Measurements from ENCODE around the gene MRPS14.

MRPS14 gene

GRCh38 chr1:174965362-174966007 lies 57.7 kb downstream of the MRPS14 start:
- TF ChIP-seq, protein P1, sequence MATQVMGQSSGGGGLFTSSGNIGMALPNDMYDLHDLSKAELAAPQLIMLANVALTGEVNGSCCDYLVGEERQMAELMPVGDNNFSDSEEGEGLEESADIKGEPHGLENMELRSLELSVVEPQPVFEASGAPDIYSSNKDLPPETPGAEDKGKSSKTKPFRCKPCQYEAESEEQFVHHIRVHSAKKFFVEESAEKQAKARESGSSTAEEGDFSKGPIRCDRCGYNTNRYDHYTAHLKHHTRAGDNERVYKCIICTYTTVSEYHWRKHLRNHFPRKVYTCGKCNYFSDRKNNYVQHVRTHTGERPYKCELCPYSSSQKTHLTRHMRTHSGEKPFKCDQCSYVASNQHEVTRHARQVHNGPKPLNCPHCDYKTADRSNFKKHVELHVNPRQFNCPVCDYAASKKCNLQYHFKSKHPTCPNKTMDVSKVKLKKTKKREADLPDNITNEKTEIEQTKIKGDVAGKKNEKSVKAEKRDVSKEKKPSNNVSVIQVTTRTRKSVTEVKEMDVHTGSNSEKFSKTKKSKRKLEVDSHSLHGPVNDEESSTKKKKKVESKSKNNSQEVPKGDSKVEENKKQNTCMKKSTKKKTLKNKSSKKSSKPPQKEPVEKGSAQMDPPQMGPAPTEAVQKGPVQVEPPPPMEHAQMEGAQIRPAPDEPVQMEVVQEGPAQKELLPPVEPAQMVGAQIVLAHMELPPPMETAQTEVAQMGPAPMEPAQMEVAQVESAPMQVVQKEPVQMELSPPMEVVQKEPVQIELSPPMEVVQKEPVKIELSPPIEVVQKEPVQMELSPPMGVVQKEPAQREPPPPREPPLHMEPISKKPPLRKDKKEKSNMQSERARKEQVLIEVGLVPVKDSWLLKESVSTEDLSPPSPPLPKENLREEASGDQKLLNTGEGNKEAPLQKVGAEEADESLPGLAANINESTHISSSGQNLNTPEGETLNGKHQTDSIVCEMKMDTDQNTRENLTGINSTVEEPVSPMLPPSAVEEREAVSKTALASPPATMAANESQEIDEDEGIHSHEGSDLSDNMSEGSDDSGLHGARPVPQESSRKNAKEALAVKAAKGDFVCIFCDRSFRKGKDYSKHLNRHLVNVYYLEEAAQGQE (IDR thresholded peaks at IDR 0.05; ENCODE audit: low read depth): no peak
- no peak for TF ChIP-seq ZBTB7A (IDR thresholded peaks at IDR 0.05; ENCODE audit: low read depth)
- no peak for TF ChIP-seq EP300 (IDR thresholded peaks at IDR 0.05; ENCODE audit: borderline replicate concordance)
- no peak for TF ChIP-seq NFIC (IDR thresholded peaks at IDR 0.05)
- no peak for TF ChIP-seq TCF12 (IDR thresholded peaks at IDR 0.05; ENCODE audit: low read depth)
- TF ChIP-seq EGR1 (IDR thresholded peaks at IDR 0.05): no peak
- no peak for TF ChIP-seq TEAD4 (IDR thresholded peaks at IDR 0.05)
- TF ChIP-seq CREB1 (IDR thresholded peaks at IDR 0.05; ENCODE audit: low read depth): no peak
- TF ChIP-seq USF1 (IDR thresholded peaks at IDR 0.05): no peak
- TF ChIP-seq CEBPB (IDR thresholded peaks at IDR 0.05): no peak

GRCh38 chr1:174964972-174965361 lies 58.3 kb downstream of the MRPS14 start:
- TF ChIP-seq EGR1 (IDR thresholded peaks at IDR 0.05): no peak
- no peak for TF ChIP-seq TEAD4 (IDR thresholded peaks at IDR 0.05)
- TF ChIP-seq RAD21 (IDR thresholded peaks at IDR 0.05; ENCODE audit: low read depth): no peak
- TF ChIP-seq MAX (IDR thresholded peaks at IDR 0.05): no peak
- no peak for TF ChIP-seq EP300 (IDR thresholded peaks at IDR 0.05; ENCODE audit: borderline replicate concordance)
- no peak for TF ChIP-seq USF1 (IDR thresholded peaks at IDR 0.05)

DNA sequence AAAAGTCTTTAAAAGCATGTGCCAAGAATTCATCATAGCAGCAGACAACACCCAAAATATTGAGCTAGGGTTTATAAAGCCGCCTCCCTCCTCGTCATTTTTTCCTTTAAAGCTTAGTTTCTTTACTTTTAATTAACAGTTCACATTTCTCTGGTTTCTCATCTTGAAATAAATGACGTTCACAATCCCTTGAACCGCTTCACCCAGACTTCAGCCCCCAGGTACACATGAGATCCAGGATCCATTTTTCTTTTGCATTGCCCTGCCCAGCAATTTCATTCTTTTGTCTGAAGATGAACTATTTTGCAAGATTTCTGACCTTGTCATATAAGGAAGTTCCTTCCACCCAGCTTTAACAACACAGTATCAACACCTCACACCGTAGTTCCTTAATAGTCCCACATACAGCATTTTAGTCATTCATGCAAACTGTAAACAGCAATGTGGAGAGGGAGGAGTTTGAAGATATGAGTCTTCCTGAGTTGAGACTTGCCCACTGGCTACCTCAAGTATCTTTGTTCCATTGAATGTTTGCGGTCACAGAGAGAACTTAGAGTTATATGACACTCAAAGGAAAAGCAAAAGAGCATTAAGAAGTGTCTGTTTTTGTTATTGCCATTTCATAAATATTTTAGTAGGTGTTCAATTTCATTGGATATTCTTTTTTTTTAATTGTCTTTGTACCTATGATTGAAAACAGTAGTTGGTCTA lies 58.8 kb downstream of the MRPS14 start:
- no peak for TF ChIP-seq EGR1 (IDR thresholded peaks at IDR 0.05)
- TF ChIP-seq NFIC (IDR thresholded peaks at IDR 0.05): no peak
- TF ChIP-seq EP300 (IDR thresholded peaks at IDR 0.05; ENCODE audit: borderline replicate concordance): no peak
- TF ChIP-seq FOXM1 (IDR thresholded peaks at IDR 0.05; ENCODE audit: borderline replicate concordance, low read depth): no peak
- TF ChIP-seq TEAD4 (IDR thresholded peaks at IDR 0.05): no peak

DNA sequence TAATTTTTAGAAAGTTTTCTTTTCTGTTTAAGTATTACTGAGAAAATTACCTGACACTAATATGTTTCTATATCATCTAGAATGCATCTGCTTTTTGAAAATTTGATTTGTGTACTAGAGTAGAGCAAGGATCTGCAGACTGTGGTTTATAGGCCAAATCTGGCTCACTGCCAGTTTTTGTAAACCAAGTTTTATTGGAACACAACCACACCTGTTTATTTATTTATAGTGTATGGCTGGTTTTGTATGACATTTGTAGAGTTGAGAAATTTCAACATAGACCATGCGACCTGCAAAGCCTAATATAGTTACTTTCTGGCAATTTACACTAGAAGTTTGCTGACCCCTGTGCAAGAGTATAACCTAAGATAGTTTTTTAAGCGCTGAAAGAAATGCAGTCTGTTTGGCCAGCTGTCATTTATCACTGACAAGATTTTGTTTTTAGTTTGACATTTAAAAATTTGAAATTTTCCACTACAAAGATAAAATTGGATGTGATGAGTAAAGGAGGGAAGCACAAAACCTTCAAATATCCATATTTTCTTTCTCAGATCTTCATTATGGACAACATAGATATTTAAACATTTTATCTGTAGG lies 59.6 kb downstream of the MRPS14 start:
- no peak for TF ChIP-seq RAD21 (IDR thresholded peaks at IDR 0.05; ENCODE audit: low read depth)
- no peak for TF ChIP-seq FOXM1 (IDR thresholded peaks at IDR 0.05; ENCODE audit: borderline replicate concordance, low read depth)
- TF ChIP-seq, protein P1 (IDR thresholded peaks at IDR 0.05; ENCODE audit: low read depth): no peak
- no peak for TF ChIP-seq YY1 (IDR thresholded peaks at IDR 0.05; ENCODE audit: low read depth)
- TF ChIP-seq CEBPB (IDR thresholded peaks at IDR 0.05): no peak
- no peak for TF ChIP-seq TAF1 (IDR thresholded peaks at IDR 0.05; ENCODE audit: low read depth)
- peak; percentile 50 for TF ChIP-seq NFIC (IDR thresholded peaks at IDR 0.05)

All from Ishikawa (cell line).